CD4-positive, CD25-positive, alpha-beta regulatory T cell (primary cell): ENCODE measurements around the gene CDH23. TPM values are rescaled to one million over a fixed set of nuclear protein-coding genes. Genes with fewer than 3 reads are reported as not detected.
A peak's percentile ranks its signal among the peaks of the same experiment; 100 is the strongest.

Experiments used
- ATAC-seq, 2 donors: fragments of 150-1000 bp; cut with Tn5 transposase; one replicate each; pipeline ENCODE4 v1.10.0; 2021; ENCODE audit warnings: low read depth in 2 of 2, moderate number of reproducible peaks in 2 of 2, moderate library complexity in 1 of 2
- DNase-seq, 3 donors: peaks; one replicate each; pipeline versions ENCODE4 v3.0.0 to v3.0.0-alpha.2; 2012 to 2022; ENCODE audit warnings: mixed read lengths in 1 of 3
- H3K27ac ChIP-seq: one replicate; pipeline ENCODE4 v1.7.0; 2013; ENCODE audit warnings: mild to moderate bottlenecking, low read length; ENCODE audit not compliant: insufficient read depth, poor library complexity, severe bottlenecking
- H3K27me3 ChIP-seq: one replicate; pipeline ENCODE4 v1.7.0; 2013; ENCODE audit warnings: low read length; ENCODE audit not compliant: control insufficient read depth, insufficient read depth
- H3K36me3 ChIP-seq: one replicate; pipeline ENCODE4 v1.7.0; 2013; ENCODE audit warnings: mild to moderate bottlenecking, low read length, moderate library complexity; ENCODE audit not compliant: control insufficient read depth, insufficient read depth
- H3K4me1 ChIP-seq: 2 replicates; pipeline ENCODE4 v1.7.0; 2013; ENCODE audit warnings: mild to moderate bottlenecking, low read length; ENCODE audit not compliant: insufficient read depth, control insufficient read depth, poor library complexity, severe bottlenecking
- H3K4me3 ChIP-seq: one replicate; pipeline ENCODE4 v1.7.0; 2013; ENCODE audit warnings: low read depth, mild to moderate bottlenecking, low read length, moderate library complexity
- H3K9me3 ChIP-seq, 2 experiments: 1 replicate in 1 of 2; 2 replicates in 1 of 2; pipeline ENCODE4 v1.7.0; 2013; ENCODE audit warnings: low read length in 2 of 2, mild to moderate bottlenecking in 1 of 2, moderate library complexity in 1 of 2; ENCODE audit not compliant: control insufficient read depth in 2 of 2
- H3K27ac Mint-ChIP-seq, 3 donors: one replicate each; pipeline ENCODE4 v1.8.0; 2020 to 2022; ENCODE audit warnings: mild to moderate bottlenecking in 3 of 3, mixed read lengths in 3 of 3, moderate library complexity in 2 of 3
- H3K27me3 Mint-ChIP-seq: one replicate; pipeline ENCODE4 v1.8.0; 2022; ENCODE audit warnings: mild to moderate bottlenecking, mixed read lengths
- H3K36me3 Mint-ChIP-seq: one replicate; pipeline ENCODE4 v1.8.0; 2020; ENCODE audit warnings: mixed read lengths
- H3K4me1 Mint-ChIP-seq, 4 donors: one replicate each; pipeline ENCODE4 v1.8.0; 2020 to 2022; ENCODE audit warnings: mixed read lengths in 4 of 4, mild to moderate bottlenecking in 1 of 4
- H3K4me3 Mint-ChIP-seq, 4 donors: one replicate each; pipeline ENCODE4 v1.8.0; 2020 to 2022; ENCODE audit warnings: mild to moderate bottlenecking in 4 of 4, mixed read lengths in 4 of 4, moderate library complexity in 3 of 4
- H3K9me3 Mint-ChIP-seq, 7 donors: one replicate each; pipeline ENCODE4 v1.8.0; 2020 to 2022; ENCODE audit warnings: mixed read lengths in 7 of 7, mild to moderate bottlenecking in 3 of 7, moderate library complexity in 2 of 7
- polyA plus RNA-seq, 4 donors: library from polyadenylated mRNA; unstranded; fragments of 300-500 nt; fragmentation: Illumina TruSeq; gene quantifications; one replicate each; pipeline ENCODE4 v1.2.3, GENCODE V29; 2021
- total RNA-seq: library from RNA; stranded (reverse); gene quantifications from one replicate; pipeline ENCODE4 v1.2.3, GENCODE V29; 2022

CDH23 gene
- total and polyA plus RNA-seq, 5 donors from 2014 or later = 0.17 to 5.6 (median 1.1) TPM

GRCh38 chr10:71389768-71390460 is 6.8 kb upstream of the CDH23 start:
- Mint-ChIP-seq H3K27me3 (peaks cover 52% of the 10 kb centered on the region), H3K27ac (no peak overlapping the region), H3K4me3 (no peak overlapping the region), H3K4me1 (no peaks in the 10 kb centered on the region), H3K36me3 (no peaks in the 10 kb centered on the region), H3K9me3 (peaks cover 0 to 3% (median 0%) of the 10 kb centered on the region in 7 donors)
- Histone ChIP-seq H3K36me3 (no peaks in the 10 kb centered on the region), H3K27me3 (peaks cover 10% of the 10 kb centered on the region), H3K4me1 (no peaks in the 10 kb centered on the region), H3K9me3 (no peaks in the 10 kb centered on the region), H3K27ac (no peak overlapping the region), H3K4me3 (no peak overlapping the region)
- DNase-seq (no peak), ATAC-seq (no peak)

GRCh38 chr10:71390461-71390835 is 6.3 kb upstream of the CDH23 start:
- ATAC-seq = no peak
- DNase-seq = no peak
- no peak overlapping the region for H3K4me3 Mint-ChIP-seq

GRCh38 chr10:71390921-71391690 is 5.6 kb upstream of the CDH23 start:
- Histone ChIP-seq H3K4me1 (no peaks in the 10 kb centered on the region), H3K27ac (no peak overlapping the region), H3K4me3 (no peak overlapping the region), H3K36me3 (no peaks in the 10 kb centered on the region), H3K27me3 (peaks cover 20% of the 10 kb centered on the region), H3K9me3 (no peaks in the 10 kb centered on the region)
- Mint-ChIP-seq H3K4me3 (no peak overlapping the region), H3K27ac (peak overlapping the region in 1 of 3 donors; percentile 72), H3K9me3 (peaks cover 0 to 3% (median 0%) of the 10 kb centered on the region in 7 donors), H3K27me3 (peaks cover 64% of the 10 kb centered on the region), H3K4me1 (peaks cover 0 to 2% (median 0%) of the 10 kb centered on the region in 4 donors), H3K36me3 (no peaks in the 10 kb centered on the region)
- DNase-seq (no peak), ATAC-seq (no peak)

More at GRCh38 chr10:71390461-71390835, 6.3 kb upstream of the CDH23 start:
- no peaks in the 10 kb centered on the region for H3K36me3 Mint-ChIP-seq
- H3K4me1 Mint-ChIP-seq = no peaks in the 10 kb centered on the region
- Histone ChIP-seq H3K4me1 (no peaks in the 10 kb centered on the region), H3K27ac (no peak overlapping the region), H3K9me3 (no peaks in the 10 kb centered on the region), H3K36me3 (no peaks in the 10 kb centered on the region), H3K4me3 (no peak overlapping the region), H3K27me3 (peaks cover 14% of the 10 kb centered on the region)
- H3K27me3 Mint-ChIP-seq = peaks cover 57% of the 10 kb centered on the region
- no peak overlapping the region for H3K27ac Mint-ChIP-seq
- H3K9me3 Mint-ChIP-seq = peaks cover 0 to 3% (median 0%) of the 10 kb centered on the region in 7 donors

- Mint-ChIP-seq H3K4me3 (no peak overlapping the region), H3K9me3 (peaks cover 0 to 3% (median 0%) of the 10 kb centered on the region in 7 donors), H3K27ac (peak overlapping the region in 1 of 3 donors; percentile 72), H3K4me1 (peaks cover 0 to 2% (median 0%) of the 10 kb centered on the region in 4 donors), H3K36me3 (no peaks in the 10 kb centered on the region), H3K27me3 (peaks cover 65% of the 10 kb centered on the region)
- DNase-seq (no peak), ATAC-seq (no peak)
- no peaks in the 10 kb centered on the region for H3K9me3 ChIP-seq
- H3K4me1 ChIP-seq = no peaks in the 10 kb centered on the region
- no peak overlapping the region for H3K27ac ChIP-seq
- H3K27me3 ChIP-seq = peaks cover 19% of the 10 kb centered on the region
- H3K36me3 ChIP-seq = no peaks in the 10 kb centered on the region
- H3K4me3 ChIP-seq = no peak overlapping the region
These were observed 5.0 kb upstream of the CDH23 start for GRCh38 chr10:71391701-71392100.

- Histone ChIP-seq H3K27me3 (peaks cover 19% of the 10 kb centered on the region), H3K9me3 (no peaks in the 10 kb centered on the region), H3K4me3 (no peak overlapping the region), H3K4me1 (peaks cover under 1% of the 10 kb centered on the region), H3K36me3 (no peaks in the 10 kb centered on the region), H3K27ac (no peak overlapping the region)
- H3K27me3 Mint-ChIP-seq = peaks cover 62% of the 10 kb centered on the region
- H3K9me3 Mint-ChIP-seq = peaks cover 0 to 3% (median 0%) of the 10 kb centered on the region in 7 donors
- no peak for ATAC-seq
- no peaks in the 10 kb centered on the region for H3K36me3 Mint-ChIP-seq
- no peak overlapping the region for H3K4me3 Mint-ChIP-seq
- DNase-seq = no peak
- H3K4me1 Mint-ChIP-seq = peaks cover 0 to 2% (median 0%) of the 10 kb centered on the region in 4 donors
- H3K27ac Mint-ChIP-seq = no peak overlapping the region
These were observed 4.4 kb upstream of the CDH23 start for GRCh38 chr10:71392292-71392691.

GRCh38 chr10:71392791-71393781 is 3.6 kb upstream of the CDH23 start:
- Mint-ChIP-seq H3K36me3 (no peaks in the 10 kb centered on the region), H3K9me3 (peaks cover 0 to 3% (median 0%) of the 10 kb centered on the region in 7 donors), H3K4me1 (peaks cover 0 to 8% (median 0%) of the 10 kb centered on the region in 4 donors), H3K27ac (no peak overlapping the region), H3K4me3 (no peak overlapping the region), H3K27me3 (peaks cover 60% of the 10 kb centered on the region)
- peaks cover 20% of the 10 kb centered on the region for H3K27me3 ChIP-seq
- no peak overlapping the region for H3K4me3 ChIP-seq
- H3K36me3 ChIP-seq = no peaks in the 10 kb centered on the region
- no peak for DNase-seq
- no peak overlapping the region for H3K27ac ChIP-seq
- peaks cover 4% of the 10 kb centered on the region for H3K4me1 ChIP-seq
- no peak for ATAC-seq
- no peaks in the 10 kb centered on the region for H3K9me3 ChIP-seq

- Histone ChIP-seq H3K4me1 (peaks cover 4% of the 10 kb centered on the region), H3K27me3 (peaks cover 23% of the 10 kb centered on the region), H3K27ac (no peak overlapping the region), H3K36me3 (no peaks in the 10 kb centered on the region), H3K9me3 (no peaks in the 10 kb centered on the region), H3K4me3 (no peak overlapping the region)
- DNase-seq = no peak
- Mint-ChIP-seq H3K4me1 (peaks cover 0 to 10% (median 0%) of the 10 kb centered on the region in 4 donors), H3K27me3 (peaks cover 60% of the 10 kb centered on the region), H3K4me3 (peak overlapping the region in 2 of 4 donors; percentile 9 to 19), H3K27ac (no peak overlapping the region), H3K9me3 (peaks cover 0 to 3% (median 0%) of the 10 kb centered on the region in 7 donors), H3K36me3 (no peaks in the 10 kb centered on the region)
- ATAC-seq = no peak
These were observed 2.8 kb upstream of the CDH23 start for GRCh38 chr10:71393841-71394475.
